LNCAP (cell line): ENCODE data around the gene GBE1.

ENCODE experiments used
- CTCF ChIP-seq: fragments of 450-650 bp; IDR thresholded peaks from 2 replicates; pipeline ENCODE4 v1.5.1; 2017; ENCODE audit warnings: mild to moderate bottlenecking

GBE1 gene

GRCh38 chr3:81468391-81468790, 293.1 kb downstream of the GBE1 start:
- no peak for TF ChIP-seq CTCF

GRCh38 chr3:81466201-81466560, 295.3 kb downstream of the GBE1 start:
- TF ChIP-seq CTCF = no peak

- TF ChIP-seq CTCF = no peak
Measured at GRCh38 chr3:81465510-81466200, 295.8 kb downstream of the GBE1 start.

- no peak for TF ChIP-seq CTCF
Measured at GRCh38 chr3:81463781-81464180, 297.7 kb downstream of the GBE1 start.

GRCh38 chr3:81462921-81463320, 298.5 kb downstream of the GBE1 start:
- TF ChIP-seq CTCF = no peak

- TF ChIP-seq CTCF = no peak
Measured at GRCh38 chr3:81459733-81460132, 301.7 kb downstream of the GBE1 start.

GRCh38 chr3:81452418-81452817, 309.0 kb downstream of the GBE1 start:
- TF ChIP-seq CTCF = no peak

GRCh38 chr3:81451611-81452010, 309.8 kb downstream of the GBE1 start:
- TF ChIP-seq CTCF = no peak
